HG03280 (cell line): ENCODE measurements around the gene GAPVD1.
"Not testable (repeated sequence)": the region's sequence is repeated elsewhere in the genome, so short reads cannot be mapped to it uniquely, and the experiment has no call there.

Experiments
- ATAC-seq: cut with Tn5 transposase; IDR thresholded peaks from one replicate; pipeline ENCODE4 v1.9.1; 2021; ENCODE audit warnings: mild to moderate bottlenecking, moderate library complexity; ENCODE audit not compliant: unreplicated experiment

The GAPVD1 gene

DNA sequence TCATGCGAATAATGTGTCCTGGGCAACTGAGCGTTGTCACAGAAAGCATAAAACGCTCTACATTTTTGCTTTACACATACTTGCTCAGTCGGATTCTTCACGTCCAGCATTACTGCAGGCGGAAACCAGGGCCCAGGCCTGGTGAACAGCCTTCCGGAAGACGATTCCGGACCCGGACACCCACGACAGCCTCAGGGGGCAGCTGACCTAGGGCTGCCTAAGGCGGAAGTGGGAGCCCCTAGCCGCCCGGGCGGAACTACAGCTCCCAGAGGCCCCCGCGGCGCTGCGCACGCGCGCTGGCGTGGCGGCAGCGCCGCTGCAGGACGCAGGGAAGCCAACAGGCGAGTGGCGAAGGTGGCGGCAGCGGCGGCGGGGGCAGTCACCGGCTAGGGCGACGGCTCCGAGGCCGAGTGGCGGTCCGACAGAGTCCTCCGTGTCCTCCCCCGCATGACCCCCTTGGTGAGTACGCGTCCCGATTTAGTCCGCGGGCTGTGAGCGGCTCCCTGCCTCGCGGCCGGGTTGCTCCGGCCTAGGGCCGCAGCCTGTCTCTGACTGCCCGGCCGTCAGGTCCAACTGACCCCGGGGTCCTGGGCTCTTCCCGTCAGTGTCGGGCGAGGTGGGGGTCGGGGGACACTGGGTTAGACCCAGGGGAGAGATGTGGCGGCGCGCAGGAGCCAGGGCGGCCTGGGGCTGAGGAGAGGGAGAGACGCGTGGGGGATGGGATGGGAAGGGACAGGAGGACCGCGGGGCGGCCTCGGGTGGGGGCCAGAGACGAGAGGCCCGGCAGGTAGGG lies at the start of gene GAPVD1:
Gene GAPVD1 (plus strand): TSS at position 326 of the 793 bp plus-strand sequence. CDS start 37,096 bp downstream, outside the sequence.
- ATAC-seq, result peak; percentile 91

GRCh38 chr9:125214186-125214585 lies 47.4 kb upstream of the GAPVD1 start:
- ATAC-seq, result no peak

DNA sequence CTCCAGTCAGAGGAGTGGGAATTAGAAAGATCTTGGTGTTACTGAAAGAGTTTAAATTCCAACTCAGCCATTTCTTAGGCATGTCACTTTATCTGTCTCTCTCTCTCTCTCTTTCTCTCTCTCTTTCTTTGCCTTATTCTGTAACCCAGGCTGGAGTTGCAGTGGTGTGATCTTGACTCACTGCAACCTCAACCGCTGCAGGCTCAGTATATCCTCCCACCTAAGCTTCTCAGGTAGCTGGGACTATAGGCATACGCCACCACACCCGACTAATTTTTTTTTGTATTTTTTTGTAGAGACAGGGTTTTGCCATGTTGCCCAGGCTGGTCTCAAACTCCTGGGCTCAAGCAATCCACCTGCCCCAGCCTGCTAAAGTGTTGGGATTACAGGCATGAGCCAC lies 43.0 kb upstream of the GAPVD1 start:
- no peak for ATAC-seq

DNA sequence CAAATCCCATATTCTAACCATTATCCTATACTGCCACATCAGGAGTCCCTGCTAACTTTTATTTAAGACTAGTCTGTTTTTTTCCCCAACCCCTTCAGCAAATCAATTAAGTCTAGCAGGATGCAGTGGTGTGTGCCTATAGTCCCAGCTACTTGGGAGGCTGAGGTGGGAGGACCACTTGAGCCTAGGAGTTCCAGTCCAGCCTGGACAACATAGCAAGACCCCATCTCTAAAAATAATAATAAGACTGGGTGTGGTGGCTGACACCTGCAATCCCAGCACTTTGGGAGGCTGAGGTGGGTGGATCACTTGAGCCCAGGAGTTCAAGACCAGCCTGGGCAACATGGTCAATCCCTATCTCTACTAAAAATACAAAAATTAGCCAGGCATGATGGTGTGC lies 36.8 kb upstream of the GAPVD1 start:
- not testable (repeated sequence) for ATAC-seq

- ATAC-seq, result no peak
Measured at GRCh38 chr9:125227761-125228160, 33.9 kb upstream of the GAPVD1 start.

- ATAC-seq, result no peak
Measured at GRCh38 chr9:125233678-125234077, 27.9 kb upstream of the GAPVD1 start.

GRCh38 chr9:125234099-125234498 lies 27.5 kb upstream of the GAPVD1 start:
- ATAC-seq, result not testable (repeated sequence)

DNA sequence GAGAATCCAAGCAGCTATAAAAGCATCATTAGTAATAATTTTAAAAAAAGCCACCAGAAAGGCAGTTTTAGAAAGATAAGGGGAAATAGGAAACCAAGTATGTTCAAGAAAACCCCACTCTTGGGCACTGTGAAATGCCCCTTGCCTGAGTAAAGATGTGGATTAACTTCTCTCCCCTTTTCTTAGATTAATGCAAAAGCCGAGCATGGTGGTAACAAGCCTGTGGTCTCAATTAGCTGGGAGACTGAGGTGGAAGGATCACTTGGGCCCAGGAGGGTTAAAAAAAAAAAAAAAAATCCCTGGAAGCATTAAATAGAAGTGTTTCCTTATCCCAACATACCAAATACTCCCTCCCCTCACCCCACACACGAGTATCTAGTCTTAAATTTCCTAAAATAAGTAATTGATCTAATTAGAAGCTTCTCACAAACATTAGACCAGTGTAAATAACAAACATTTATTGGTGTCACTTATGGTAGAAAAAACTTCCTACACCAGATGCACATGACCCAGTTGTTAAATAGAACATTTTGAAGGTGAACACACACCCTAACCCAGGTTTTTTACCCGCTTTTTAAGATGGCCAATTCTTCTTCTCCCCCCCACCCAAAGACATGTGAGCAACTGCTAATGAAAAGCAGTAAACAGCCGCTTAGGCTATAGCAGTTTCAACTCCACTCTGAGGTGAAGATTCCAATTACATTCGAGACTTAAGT lies 25.7 kb upstream of the GAPVD1 start:
- no peak for ATAC-seq

DNA sequence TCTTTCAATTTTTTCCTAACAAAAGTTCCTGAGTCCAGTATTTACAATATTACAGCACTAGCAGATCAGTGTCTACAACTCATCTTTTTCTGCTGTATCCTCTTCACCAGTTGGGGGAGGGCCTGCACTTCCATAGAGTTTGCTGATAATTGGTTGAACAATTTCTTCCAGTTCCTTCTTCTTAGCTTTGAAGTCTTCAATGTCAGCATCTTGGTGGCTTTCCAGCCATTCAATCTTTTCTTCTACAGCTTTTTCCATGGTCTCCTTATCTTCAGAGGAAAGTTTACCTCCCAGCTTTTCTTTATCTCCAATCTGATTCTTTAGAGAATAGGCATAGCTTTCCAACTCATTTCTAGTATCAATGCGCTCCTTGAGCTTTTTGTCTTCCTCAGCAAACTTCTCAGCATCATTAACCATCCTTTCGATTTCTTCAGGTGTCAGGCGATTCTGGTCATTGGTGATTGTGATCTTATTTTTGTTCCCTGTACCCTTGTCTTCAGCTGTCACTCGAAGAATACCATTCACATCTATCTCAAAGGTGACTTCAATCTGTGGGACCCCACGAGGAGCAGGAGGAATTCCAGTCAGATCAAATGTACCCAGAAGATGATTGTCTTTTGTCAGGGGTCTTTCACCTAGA lies 25.0 kb upstream of the GAPVD1 start:
- ATAC-seq, result not testable (repeated sequence)

- ATAC-seq, result no peak
Measured at GRCh38 chr9:125238127-125238914, 23.3 kb upstream of the GAPVD1 start.

DNA sequence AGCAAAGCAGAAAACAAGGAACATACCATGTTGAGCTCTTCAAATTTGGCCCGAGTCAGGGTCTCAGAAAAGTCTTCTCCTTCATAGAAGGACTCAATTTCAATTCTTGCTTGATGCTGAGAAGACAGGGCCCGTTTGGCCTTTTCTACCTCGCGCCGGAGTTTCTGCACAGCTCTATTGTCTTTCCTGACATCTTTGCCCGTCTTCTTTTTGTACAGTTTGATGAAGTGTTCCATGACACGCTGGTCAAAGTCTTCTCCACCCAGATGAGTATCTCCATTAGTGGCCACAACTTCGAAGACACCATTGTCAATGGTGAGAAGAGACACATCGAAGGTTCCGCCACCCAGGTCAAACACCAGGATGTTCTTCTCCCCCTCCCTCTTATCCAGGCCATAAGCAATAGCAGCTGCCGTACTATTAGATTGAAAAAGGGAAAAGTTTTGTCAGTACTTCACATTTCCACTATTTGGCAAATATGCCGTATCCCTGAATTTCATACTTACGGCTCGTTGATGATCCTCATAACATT lies 22.6 kb upstream of the GAPVD1 start:
- no peak for ATAC-seq

- no peak for ATAC-seq
Measured at GRCh38 chr9:125239631-125240597, 21.7 kb upstream of the GAPVD1 start.

DNA sequence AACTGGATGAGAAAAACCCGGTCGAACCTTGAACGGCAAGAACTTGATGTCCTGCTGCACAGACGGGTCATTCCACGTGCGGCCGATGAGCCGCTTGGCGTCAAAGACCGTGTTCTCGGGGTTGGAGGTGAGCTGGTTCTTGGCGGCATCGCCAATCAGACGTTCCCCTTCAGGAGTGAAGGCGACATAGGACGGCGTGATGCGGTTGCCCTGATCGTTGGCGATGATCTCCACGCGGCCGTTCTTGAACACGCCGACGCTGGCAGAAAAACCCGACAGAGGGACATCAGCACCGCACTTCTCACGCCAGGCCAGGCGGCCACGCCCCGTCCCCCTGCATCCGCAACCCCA lies 21.0 kb upstream of the GAPVD1 start:
- peak; percentile 8 for ATAC-seq

DNA sequence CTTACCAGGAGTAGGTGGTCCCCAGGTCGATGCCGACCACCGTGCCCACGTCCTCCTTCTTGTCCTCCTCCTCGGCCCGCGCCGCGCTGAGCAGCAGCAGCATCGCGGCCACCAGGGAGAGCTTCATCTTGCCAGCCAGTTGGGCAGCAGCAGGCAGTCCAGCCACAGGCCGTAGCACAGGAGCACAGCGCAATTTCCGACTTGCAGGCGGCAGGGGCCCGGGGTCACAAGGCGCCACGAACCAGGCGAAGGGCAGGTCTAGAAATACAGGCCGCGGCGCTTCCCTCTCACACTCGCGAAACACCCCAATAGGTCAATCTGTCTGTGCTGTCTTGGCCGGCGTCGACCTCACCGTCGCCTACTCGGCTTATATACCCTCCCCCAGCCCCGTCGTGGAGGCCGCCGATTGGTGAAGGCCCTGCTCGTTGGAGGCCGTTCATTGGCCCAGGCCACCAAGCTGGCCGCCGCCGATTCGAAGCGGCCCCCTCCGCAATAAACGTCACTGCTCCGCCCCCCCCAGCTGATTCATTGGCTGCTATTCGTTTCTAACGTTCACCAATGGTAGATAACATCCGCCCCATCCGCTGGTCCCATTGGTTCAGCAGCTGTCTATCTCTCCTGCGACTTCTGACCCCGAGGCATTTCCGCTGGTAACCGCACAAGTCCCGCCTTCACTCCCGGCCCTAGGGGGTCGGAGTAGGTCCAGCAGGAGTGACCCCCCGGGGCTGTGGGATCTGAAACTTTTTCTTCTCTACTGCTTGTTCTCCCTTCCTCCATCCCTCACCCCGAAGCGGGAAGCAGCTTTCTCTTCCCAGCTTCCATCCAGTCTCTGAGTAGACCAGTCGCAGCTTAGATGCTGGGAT lies 20.4 kb upstream of the GAPVD1 start, which contains the start of gene HSPA5:
Gene HSPA5 (minus strand): TSS at position 344 of the 863 bp plus-strand sequence. CDS start 217 bp downstream, at position 127.
- ATAC-seq, result peak; percentile 92

GRCh38 chr9:125241863-125242739 lies 19.5 kb upstream of the GAPVD1 start:
- ATAC-seq, result peak; percentile 17

DNA sequence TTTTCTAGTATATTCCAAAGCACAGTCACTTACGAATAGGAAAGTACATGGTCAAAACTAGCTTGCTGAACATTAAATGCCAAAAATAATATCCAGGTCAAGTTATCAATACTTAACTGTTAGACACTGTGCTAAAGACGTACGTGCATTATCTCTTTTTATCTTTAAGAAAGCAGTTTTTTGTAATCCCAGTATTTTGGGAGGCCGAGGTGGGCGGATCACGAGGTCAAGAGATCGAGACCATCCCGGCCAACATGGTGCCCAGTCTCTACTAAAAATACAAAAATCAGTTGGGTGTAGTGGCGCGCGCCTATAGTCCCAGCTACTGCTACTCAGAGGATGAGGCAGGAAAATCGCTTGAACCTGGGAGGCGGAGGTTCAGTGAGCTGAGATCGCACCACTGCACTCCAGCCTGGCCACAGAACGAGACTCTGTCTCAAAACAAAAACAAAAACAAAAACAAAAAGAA lies 17.8 kb upstream of the GAPVD1 start:
- no peak for ATAC-seq

DNA sequence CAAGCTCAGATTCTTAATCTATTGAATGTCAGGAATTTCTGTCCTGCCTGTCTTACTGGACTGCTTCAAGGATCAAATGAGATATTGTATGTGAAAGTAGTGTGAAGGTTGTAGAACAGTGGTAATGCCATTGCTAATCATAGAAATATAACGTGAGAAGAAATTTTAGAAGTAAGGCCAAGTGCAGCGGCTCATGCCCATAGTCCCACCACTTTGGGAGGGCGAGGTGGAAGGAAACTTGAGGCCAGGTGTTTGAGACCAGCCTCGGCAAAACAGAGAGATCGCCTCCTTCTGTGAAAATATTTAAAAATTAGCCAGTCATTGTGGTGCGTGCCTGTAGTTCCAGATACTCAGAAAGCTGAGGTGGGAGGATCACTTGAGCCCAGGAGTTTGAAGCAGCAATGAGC lies 15.4 kb upstream of the GAPVD1 start:
- no peak for ATAC-seq
